A549 (cell line): ENCODE results near the gene GLB1L3.

Source experiments
- FOSL2 ChIP-seq, 2 experiments: fragments of 450-650 bp in 1 of 2; fragments of >200 bp in 1 of 2; sonication (Bioruptor Twin) in 1 of 2; formaldehyde crosslinking; IDR thresholded peaks; 2 replicates each; pipeline versions ENCODE4 v1.5.0 to v1.6.1; 2016 to 2020; ENCODE audit warnings: mild to moderate bottlenecking in 1 of 2, moderate library complexity in 1 of 2
- TF ChIP-seq, protein P1 (sequence below): fragments of >200 bp; sonication (Bioruptor Twin); formaldehyde crosslinking; IDR thresholded peaks from 3 replicates; pipeline ENCODE4 v1.5.1; 2016

DNA sequence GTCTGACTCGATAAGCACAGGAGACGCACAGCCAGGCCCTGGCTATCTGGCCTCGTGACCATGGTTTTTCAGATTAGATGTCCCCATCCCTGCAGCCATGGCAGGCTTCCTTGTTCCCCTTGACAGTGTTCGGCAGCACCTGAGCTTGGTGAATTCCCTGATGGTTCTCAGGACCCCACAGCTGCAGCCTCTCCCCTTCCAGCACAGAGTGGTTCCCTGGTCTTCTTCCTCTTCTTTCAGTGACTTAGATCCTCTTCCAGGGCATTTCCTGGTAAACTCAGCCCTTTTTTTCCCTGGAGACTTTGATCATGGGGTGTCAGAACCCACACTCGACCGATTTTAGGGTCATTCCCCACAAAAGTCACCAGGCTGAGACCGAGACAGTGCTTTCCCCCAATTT lies 14.5 kb downstream of the GLB1L3 start:
- TF ChIP-seq FOSL2 (IDR thresholded peaks at IDR 0.05) (no peak), FOSL2 (CRISPR knock-in tag; IDR thresholded peaks at IDR 0.05) (no peak)
- TF ChIP-seq, protein P1, sequence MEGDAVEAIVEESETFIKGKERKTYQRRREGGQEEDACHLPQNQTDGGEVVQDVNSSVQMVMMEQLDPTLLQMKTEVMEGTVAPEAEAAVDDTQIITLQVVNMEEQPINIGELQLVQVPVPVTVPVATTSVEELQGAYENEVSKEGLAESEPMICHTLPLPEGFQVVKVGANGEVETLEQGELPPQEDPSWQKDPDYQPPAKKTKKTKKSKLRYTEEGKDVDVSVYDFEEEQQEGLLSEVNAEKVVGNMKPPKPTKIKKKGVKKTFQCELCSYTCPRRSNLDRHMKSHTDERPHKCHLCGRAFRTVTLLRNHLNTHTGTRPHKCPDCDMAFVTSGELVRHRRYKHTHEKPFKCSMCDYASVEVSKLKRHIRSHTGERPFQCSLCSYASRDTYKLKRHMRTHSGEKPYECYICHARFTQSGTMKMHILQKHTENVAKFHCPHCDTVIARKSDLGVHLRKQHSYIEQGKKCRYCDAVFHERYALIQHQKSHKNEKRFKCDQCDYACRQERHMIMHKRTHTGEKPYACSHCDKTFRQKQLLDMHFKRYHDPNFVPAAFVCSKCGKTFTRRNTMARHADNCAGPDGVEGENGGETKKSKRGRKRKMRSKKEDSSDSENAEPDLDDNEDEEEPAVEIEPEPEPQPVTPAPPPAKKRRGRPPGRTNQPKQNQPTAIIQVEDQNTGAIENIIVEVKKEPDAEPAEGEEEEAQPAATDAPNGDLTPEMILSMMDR: no peak
